Measurements from ENCODE around the gene EPHA7. TPM values are rescaled to one million over a fixed set of nuclear protein-coding genes. Genes with fewer than 3 reads are reported as not detected.

The EPHA7 gene
- total and polyA plus RNA-seq, 2 donors (not counting 3 experiments of a cell fraction or from before 2014, with no cell fraction given): not detected

- H3K9me1 ChIP-seq (replicated peaks; ENCODE audit: control insufficient read depth, extremely low read depth, insufficient read depth, low read length): no peaks in the 10 kb centered on the region
- H3K4me3 ChIP-seq (replicated peaks in 1 of 3; ENCODE audit: insufficient read depth in 1 of 3, low read depth in 1 of 3, low read length in 3 of 3): no peak overlapping the region
- H3K4me2 ChIP-seq (ENCODE audit: insufficient read depth, low read length): no peak overlapping the region
- no peak overlapping the region for H3K27ac ChIP-seq (ENCODE audit: insufficient read depth, low read depth, low read length)
- H3K9me3 ChIP-seq (replicated peaks; ENCODE audit: control insufficient read depth, insufficient read depth, low read length): no peaks in the 10 kb centered on the region
- no peaks in the 10 kb centered on the region for H3K79me2 ChIP-seq (ENCODE audit: control insufficient read depth, insufficient read depth, low read length)
- FAIRE-seq (no peak), DNase-seq (ENCODE audit: low read depth, low spot score) (no peak)
- H4K20me1 ChIP-seq (replicated peaks; ENCODE audit: control insufficient read depth, extremely low read depth, insufficient read depth, low read length): no peaks in the 10 kb centered on the region
- TF ChIP-seq MAX (IDR thresholded peaks at IDR 0.05; ENCODE audit: insufficient read depth, insufficient read length) (no peak), EZH2 (IDR thresholded peaks at IDR 0.05; ENCODE audit: borderline replicate concordance, low read depth, low read length, severe bottlenecking) (no peak), CTCF (IDR thresholded peaks at IDR 0.05; ENCODE audit: extremely low read depth in 1 of 2, insufficient read depth in 1 of 2, low read depth in 1 of 2, low read length in 2 of 2) (no peak), GATA2 (IDR thresholded peaks at IDR 0.05; ENCODE audit: insufficient read depth, insufficient read length, low read depth, low read length) (no peak), JUN (IDR thresholded peaks at IDR 0.05; ENCODE audit: borderline replicate concordance, insufficient read depth, insufficient read length, low read depth) (no peak), POLR2AphosphoS5 (IDR thresholded peaks at IDR 0.05; ENCODE audit: insufficient read depth, low read depth, low read length) (no peak), MYC (IDR thresholded peaks at IDR 0.05; ENCODE audit: low read depth, low read length) (no peak), POLR2A (IDR thresholded peaks at IDR 0.05; ENCODE audit: low read depth, low read length) (no peak), FOS (IDR thresholded peaks at IDR 0.05; ENCODE audit: borderline replicate concordance, insufficient read depth, low read length) (no peak)
- H3K4me1 ChIP-seq (ENCODE audit: control insufficient read depth, extremely low read depth, insufficient read depth, low read length): peaks cover 7% of the 10 kb centered on the region
- ChIA-PET CTCF (no interaction called here), POLR2A (no interaction called here)
- no peaks in the 10 kb centered on the region for H3K36me3 ChIP-seq (ENCODE audit: control insufficient read depth in 2 of 2, extremely low read depth in 1 of 2, insufficient read depth in 2 of 2, low read length in 2 of 2)
- dilution Hi-C loops (cut with MboI; ENCODE audit: extremely low pct_ligation_motif_present, low sequenced_read_pairs) (no loop called here), intact Hi-C loops (cut with micrococcal nuclease) (no loop called here)
- peaks cover 2 to 5% of the 10 kb centered on the region in 2 experiments for H3K27me3 ChIP-seq (ENCODE audit: control insufficient read depth in 2 of 2, insufficient read depth in 2 of 2, low read length in 2 of 2)
- BruUV-seq (replicated peaks): no TSS peak
- H2AFZ ChIP-seq (ENCODE audit: low read depth, low read length): no peak overlapping the region
- H3K9ac ChIP-seq (replicated peaks; ENCODE audit: extremely low read depth, insufficient read depth, low read length): no peak overlapping the region
Measured at GRCh38 chr6:93403390-93403789, 16.0 kb downstream of the EPHA7 start.

All from endothelial cell of umbilical vein (primary cell).